HEK293T (cell line): ENCODE measurements around the gene FBLN2.

ENCODE experiments used
- ARNT ChIP-seq: fragments of 450-650 bp; IDR thresholded peaks from 2 replicates; pipeline ENCODE4 v1.6.1; 2017; ENCODE audit warnings: mild to moderate bottlenecking
- ELF4 ChIP-seq: fragments of 450-650 bp; IDR thresholded peaks from 2 replicates; pipeline ENCODE4 v1.6.1; 2017; ENCODE audit warnings: antibody characterized with exemption
- FOXA1 ChIP-seq: fragments of 450-650 bp; IDR thresholded peaks from 2 replicates; pipeline ENCODE4 v1.6.1; 2016; ENCODE audit warnings: mild to moderate bottlenecking
- SP1 ChIP-seq: fragments of 450-650 bp; IDR thresholded peaks from 2 replicates; pipeline ENCODE4 v1.6.1; 2017

- TF ChIP-seq FOXA1 (no peak), ARNT (no peak), SP1 (no peak), ELF4 (no peak)
Measured at GRCh38 chr3:13564751-13565560, 16.0 kb downstream of the FBLN2 start.
